Mucosa of stomach (tissue), 1 donor: ENCODE results near the gene WIPF3.

Experiments used
- H3K27me3 ChIP-seq: one replicate; pipeline ENCODE4 v1.7.0; 2013; ENCODE audit warnings: mild to moderate bottlenecking, low read length; ENCODE audit not compliant: control insufficient read depth, insufficient read depth
- H3K36me3 ChIP-seq: one replicate; pipeline ENCODE4 v1.7.0; 2013; ENCODE audit warnings: low read length; ENCODE audit not compliant: control insufficient read depth, insufficient read depth
- H3K4me1 ChIP-seq: one replicate; pipeline ENCODE4 v1.7.0; 2013; ENCODE audit warnings: mild to moderate bottlenecking, low read length; ENCODE audit not compliant: control insufficient read depth, insufficient read depth
- H3K4me3 ChIP-seq: one replicate; pipeline ENCODE4 v1.7.0; 2013; ENCODE audit warnings: low read length
- H3K9ac ChIP-seq: one replicate; pipeline ENCODE4 v1.7.0; 2013; ENCODE audit warnings: mild to moderate bottlenecking, low read length, moderate library complexity
- H3K9me3 ChIP-seq: one replicate; pipeline ENCODE4 v1.7.0; 2013; ENCODE audit warnings: mild to moderate bottlenecking, low read length, moderate library complexity; ENCODE audit not compliant: control insufficient read depth
- donor health status: Pancreatic carcinoma.

WIPF3 gene

DNA sequence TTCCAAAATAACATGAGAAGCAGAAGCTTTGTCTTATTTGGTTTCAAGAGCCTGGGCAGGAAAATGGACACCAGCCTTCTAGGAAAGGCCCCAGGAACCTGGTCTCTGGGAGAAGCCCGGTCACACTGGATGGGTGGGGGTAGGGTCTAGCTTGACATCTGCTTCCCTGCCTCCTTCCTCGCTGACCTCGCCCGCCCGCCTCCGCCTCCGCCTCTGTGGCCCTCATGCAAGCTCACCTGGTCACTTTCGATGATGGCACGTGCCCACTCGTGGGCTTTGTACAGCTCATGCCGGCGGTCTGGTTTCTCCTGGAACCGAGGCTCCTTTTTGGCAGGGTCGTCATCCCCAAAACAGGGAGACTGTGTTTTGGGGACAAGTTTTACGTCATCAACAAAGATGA, 119.9 kb downstream of the WIPF3 start:
- no peaks in the 10 kb centered on the region for H3K4me1 ChIP-seq
- no peak overlapping the region for H3K4me3 ChIP-seq
- no peaks in the 10 kb centered on the region for H3K27me3 ChIP-seq
- no peaks in the 10 kb centered on the region for H3K36me3 ChIP-seq
- H3K9me3 ChIP-seq, result no peaks in the 10 kb centered on the region
- no peak overlapping the region for H3K9ac ChIP-seq

DNA sequence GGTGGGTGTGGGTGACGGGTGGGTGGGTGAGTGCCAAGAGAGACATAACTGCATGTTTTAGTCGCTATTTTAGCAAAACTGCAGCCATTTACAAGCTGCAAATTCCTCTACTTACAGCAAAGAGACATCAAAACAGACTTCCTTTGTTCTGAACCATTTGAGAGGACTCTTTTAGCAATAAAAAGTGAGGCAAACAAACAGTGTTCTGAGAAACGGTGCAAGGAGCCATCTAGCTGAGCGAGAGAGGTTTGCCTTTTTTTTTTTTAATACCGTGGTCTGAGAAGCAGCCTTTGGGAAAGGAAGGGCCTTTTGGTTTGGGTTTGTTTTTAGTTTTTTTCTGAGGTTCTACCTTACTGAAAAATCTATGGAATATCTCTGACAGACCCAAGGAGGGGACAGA, 120.4 kb downstream of the WIPF3 start:
- H3K4me3 ChIP-seq, result no peak overlapping the region
- H3K4me1 ChIP-seq, result no peaks in the 10 kb centered on the region
- no peaks in the 10 kb centered on the region for H3K36me3 ChIP-seq
- H3K9ac ChIP-seq, result no peak overlapping the region
- H3K27me3 ChIP-seq, result no peaks in the 10 kb centered on the region
- no peaks in the 10 kb centered on the region for H3K9me3 ChIP-seq

DNA sequence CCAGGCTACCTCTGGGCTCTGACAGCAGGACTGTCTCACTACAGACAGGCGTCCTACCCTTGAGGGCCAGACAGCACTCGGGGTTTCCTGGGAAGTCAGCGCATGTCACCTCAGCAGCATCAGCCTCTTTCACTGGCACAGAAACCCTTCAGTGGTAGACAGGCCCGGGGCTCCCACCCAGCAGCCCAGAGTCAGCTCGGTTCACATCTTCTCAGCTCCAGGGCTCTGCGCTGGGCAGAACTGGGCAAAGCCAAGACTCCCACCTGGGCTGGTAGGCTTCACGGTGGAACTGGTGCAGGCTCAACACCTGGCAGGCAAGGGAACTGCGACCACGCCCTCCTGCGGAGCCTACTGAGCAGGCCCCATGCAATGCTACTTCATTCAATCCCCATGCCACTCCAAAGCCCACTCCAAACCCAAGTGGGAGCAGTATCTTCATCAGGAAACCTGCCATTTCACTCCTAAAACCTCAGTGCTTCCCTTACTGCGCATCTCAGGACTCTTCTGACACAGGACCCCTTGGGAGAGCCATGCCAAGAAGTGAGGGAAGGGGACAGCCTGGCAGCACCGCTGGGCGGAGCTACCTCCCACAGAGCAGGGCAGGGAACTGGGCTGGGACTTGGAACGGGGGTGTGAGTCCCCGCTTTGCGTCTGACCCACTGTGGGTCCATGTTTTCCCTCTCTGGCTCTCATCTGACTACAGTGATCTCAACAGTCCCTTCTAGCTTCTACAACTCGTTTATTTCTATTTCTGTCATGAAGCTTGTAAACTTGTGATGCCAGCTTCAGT, 122.9 kb downstream of the WIPF3 start:
- Histone ChIP-seq H3K27me3 (no peaks in the 10 kb centered on the region), H3K36me3 (no peaks in the 10 kb centered on the region), H3K4me3 (no peak overlapping the region), H3K9ac (no peak overlapping the region), H3K4me1 (no peaks in the 10 kb centered on the region), H3K9me3 (no peaks in the 10 kb centered on the region)

DNA sequence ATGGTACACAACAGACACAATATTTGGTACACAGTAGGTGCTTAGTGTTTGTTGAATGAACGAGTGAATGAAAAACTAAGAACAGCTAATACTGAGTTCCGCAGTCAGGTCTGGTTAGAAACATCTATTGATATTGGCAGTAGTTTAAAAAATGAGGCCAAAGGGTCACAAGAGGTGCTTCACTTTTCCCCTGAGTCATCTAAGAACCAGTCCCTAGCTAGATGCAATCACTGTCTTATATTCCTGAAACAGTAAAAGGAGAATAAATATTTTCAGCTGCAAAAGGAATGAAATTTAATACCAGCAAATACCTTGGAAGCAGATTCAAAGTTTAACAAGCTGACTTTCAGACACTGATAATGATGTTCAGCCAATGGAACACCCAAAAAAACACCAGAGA, 128.8 kb downstream of the WIPF3 start:
- Histone ChIP-seq H3K4me1 (no peaks in the 10 kb centered on the region), H3K9ac (no peak overlapping the region), H3K27me3 (no peaks in the 10 kb centered on the region), H3K36me3 (no peaks in the 10 kb centered on the region), H3K4me3 (no peak overlapping the region), H3K9me3 (no peaks in the 10 kb centered on the region)

DNA sequence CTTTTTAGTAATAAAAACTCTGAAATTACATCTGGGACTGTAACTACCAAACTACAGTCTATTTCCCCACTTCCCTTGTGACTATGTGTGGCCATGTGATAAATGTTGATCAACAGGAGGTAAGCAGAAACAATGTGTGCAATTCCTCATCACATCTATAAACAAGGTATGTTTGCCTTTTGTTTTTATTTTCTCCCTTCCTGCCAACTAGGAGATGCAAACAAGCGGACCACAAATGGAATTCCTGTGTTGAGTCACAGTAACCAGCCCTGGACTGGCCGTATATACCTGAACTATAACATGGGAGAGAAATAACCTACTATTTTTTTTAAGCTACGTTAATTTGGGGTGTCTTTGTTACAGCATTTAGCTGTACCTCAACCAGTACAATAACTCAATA, 130.8 kb downstream of the WIPF3 start:
- H3K9ac ChIP-seq, result no peak overlapping the region
- no peaks in the 10 kb centered on the region for H3K36me3 ChIP-seq
- H3K9me3 ChIP-seq, result no peaks in the 10 kb centered on the region
- H3K27me3 ChIP-seq, result no peaks in the 10 kb centered on the region
- no peak overlapping the region for H3K4me3 ChIP-seq
- no peaks in the 10 kb centered on the region for H3K4me1 ChIP-seq

DNA sequence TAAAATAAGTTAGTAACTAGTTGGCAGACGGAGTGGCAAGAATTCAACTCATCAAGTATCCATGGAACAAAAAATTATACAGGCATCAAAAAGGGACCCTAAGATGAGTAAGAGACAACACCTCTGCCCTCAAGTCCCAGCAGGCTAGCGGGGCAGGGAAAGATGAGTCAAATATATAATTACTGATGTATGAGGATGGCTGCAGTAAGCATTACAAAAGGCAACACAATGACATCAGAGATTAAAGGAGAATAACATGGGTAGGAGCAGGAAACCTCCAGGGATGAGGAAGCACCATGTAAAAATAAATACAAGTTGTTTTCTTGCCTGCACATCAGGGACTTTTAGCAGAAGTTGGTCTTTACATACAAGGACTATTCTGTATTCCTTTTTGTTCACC, 133.9 kb downstream of the WIPF3 start:
- no peak overlapping the region for H3K9ac ChIP-seq
- H3K9me3 ChIP-seq, result no peaks in the 10 kb centered on the region
- H3K27me3 ChIP-seq, result no peaks in the 10 kb centered on the region
- H3K36me3 ChIP-seq, result no peaks in the 10 kb centered on the region
- no peaks in the 10 kb centered on the region for H3K4me1 ChIP-seq
- no peak overlapping the region for H3K4me3 ChIP-seq

DNA sequence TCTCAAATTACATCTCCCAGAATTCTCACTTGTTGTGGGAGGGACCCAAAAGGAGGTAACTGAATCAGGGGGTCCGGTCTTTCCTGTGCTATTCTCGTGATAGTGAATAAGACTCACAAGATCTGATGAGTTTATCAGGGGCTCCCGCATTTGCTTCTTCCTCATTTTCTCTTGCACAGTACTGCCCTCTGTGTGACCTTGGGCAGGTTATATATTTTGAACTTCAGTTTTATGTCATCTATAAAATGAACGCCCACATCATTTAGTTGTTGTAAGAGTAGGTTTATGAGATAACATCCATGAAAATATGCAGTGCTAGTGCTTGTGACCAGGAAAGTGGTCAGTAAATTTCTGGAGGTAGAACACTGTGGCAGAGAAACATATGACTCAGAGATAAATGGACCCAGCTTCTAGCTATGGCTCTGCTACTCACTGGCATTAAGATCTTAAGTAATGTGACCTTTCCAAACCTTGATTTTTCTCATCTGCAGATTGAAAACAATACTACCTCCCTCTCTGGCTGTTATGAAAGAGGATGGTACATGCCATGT, 139.0 kb downstream of the WIPF3 start:
- Histone ChIP-seq H3K4me1 (no peaks in the 10 kb centered on the region), H3K9ac (no peak overlapping the region), H3K36me3 (no peaks in the 10 kb centered on the region), H3K9me3 (no peaks in the 10 kb centered on the region), H3K27me3 (no peaks in the 10 kb centered on the region), H3K4me3 (no peak overlapping the region)

DNA sequence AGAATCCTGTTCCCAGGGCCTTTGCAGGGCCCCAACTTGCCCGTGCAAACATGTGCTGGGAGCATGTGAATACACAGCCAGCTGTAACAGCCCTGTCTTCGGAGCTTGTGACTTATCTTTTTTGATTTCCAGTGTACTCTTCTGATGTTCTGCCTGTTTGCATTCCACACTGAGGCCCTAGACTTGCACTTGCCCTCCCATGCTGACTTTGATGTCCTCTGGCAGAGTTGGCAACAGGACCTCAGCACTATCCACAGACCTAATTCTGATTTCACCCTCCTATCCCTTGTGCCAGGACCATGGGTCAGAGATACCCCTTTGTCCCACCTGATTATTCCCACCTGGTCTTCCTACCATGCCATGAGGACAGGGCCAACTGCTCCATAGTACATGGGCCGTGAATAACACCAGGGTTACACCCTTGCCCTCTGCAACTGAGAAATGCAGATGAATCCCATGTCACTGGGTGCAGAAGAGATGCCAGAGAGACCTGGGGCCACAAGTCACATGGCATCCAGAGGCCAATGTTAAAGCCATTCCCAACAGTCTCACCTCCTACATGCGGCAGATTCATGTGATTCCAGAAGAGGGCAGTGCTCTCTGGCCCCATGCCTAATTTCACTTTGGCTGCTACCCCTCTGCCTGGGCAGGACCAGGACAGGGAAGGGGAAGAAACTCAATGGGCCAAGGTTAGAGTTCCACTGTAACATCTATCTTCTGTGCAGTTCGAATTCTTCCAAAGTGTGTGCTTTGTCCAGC, 140.3 kb downstream of the WIPF3 start:
- no peaks in the 10 kb centered on the region for H3K4me1 ChIP-seq
- H3K27me3 ChIP-seq, result no peaks in the 10 kb centered on the region
- H3K9ac ChIP-seq, result no peak overlapping the region
- no peaks in the 10 kb centered on the region for H3K9me3 ChIP-seq
- H3K4me3 ChIP-seq, result no peak overlapping the region
- H3K36me3 ChIP-seq, result peaks cover 5% of the 10 kb centered on the region

DNA sequence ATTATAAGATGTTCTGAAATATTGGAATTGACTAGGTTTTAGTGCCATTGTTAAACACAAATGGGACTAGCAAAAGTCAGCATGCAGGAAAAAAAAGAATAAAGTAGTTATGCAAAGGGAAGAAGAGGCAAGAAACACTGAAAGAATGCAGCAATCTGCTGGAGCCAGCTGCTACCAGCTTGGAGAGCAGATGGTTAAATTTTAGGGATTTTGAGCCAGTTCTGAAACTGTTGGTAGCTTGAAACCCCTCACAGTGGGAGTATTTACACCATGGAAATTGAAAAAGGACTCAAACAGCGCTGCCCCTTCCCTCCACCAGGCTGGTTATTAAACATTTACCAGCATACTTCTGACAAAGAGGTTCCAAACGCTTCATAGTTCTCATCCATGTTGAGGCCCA, 142.3 kb downstream of the WIPF3 start:
- Histone ChIP-seq H3K9ac (no peak overlapping the region), H3K9me3 (no peaks in the 10 kb centered on the region), H3K36me3 (peaks cover 5% of the 10 kb centered on the region), H3K4me1 (no peaks in the 10 kb centered on the region), H3K4me3 (no peak overlapping the region), H3K27me3 (no peaks in the 10 kb centered on the region)

DNA sequence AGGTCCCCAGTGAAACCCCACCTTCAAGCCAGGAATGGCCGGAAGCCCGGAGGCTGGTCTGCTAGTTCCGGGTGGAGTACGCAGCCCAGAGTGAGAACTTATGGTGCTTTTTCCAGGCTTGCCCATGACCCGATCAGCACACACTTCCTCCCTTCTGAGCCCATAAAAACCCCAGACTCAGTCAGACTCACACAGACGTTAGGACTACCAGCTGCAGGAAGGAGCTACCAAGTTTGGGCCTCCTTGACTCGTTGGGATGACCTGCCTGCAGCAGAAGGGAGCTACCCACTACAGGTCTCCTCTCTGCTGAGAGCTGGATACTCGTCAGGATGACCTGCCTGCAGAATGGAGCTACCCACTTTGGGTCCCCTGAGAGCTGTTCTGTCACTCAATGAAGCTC, 144.2 kb downstream of the WIPF3 start:
- Histone ChIP-seq H3K4me1 (no peaks in the 10 kb centered on the region), H3K27me3 (no peaks in the 10 kb centered on the region), H3K4me3 (no peak overlapping the region), H3K9ac (no peak overlapping the region), H3K36me3 (peaks cover 5% of the 10 kb centered on the region), H3K9me3 (no peaks in the 10 kb centered on the region)

DNA sequence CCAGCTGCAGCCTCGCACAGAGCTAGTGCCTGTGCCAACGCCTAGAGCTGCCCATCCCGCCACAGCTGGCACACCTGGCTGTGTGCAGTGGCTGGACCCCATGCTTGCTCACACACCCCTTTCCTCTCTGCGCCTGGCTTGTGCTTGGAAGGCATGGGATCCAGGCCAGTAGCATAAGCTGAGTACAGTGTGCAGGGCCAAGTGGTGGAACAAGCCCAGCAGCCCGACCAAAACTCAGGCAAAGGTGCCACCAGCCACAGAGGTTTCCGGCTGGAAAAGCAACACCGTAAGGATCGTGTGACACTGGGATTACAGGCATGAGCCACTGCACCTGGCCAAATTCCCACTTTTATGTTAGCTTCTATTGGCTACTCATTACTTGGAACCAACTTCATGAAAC, 144.9 kb downstream of the WIPF3 start:
- Histone ChIP-seq H3K27me3 (no peaks in the 10 kb centered on the region), H3K9ac (no peak overlapping the region), H3K9me3 (no peaks in the 10 kb centered on the region), H3K4me3 (no peak overlapping the region), H3K36me3 (peaks cover 5% of the 10 kb centered on the region), H3K4me1 (no peaks in the 10 kb centered on the region)

DNA sequence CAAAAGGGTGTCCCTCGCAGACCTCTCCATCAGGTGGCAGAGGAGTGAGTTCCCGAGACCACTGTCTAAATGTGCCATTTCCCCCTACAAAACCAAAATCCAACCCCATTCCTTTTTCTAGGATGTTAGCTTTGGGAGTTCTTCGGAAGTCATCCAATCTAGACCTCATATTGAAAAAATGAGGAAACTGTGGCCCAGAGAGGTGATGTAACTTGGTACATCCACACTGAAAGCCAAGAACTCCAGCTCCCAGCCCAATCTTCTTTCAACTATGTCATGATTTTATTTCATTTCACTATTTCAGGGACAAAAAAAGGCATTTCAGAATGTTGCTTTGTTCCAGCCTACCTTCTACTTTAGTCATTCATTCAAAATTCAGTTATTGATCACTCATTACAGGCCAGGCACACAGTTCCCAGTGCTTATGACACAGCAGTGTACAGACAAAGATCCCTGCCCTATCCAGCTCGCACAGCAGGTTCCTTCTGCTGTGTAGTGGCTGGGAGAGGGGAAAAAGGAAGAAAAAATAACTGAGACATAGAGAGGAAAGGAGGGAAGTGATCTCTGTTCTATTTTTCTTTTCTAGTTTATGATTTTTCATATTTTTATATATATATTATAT, 147.5 kb downstream of the WIPF3 start:
- no peak overlapping the region for H3K4me3 ChIP-seq
- no peaks in the 10 kb centered on the region for H3K9me3 ChIP-seq
- H3K27me3 ChIP-seq, result no peaks in the 10 kb centered on the region
- no peaks in the 10 kb centered on the region for H3K4me1 ChIP-seq
- peaks cover 5% of the 10 kb centered on the region for H3K36me3 ChIP-seq
- no peak overlapping the region for H3K9ac ChIP-seq
